Suprapubic skin (tissue), 4 donors: ENCODE data around the gene PYGL.

Source experiments
- CTCF ChIP-seq, 2 donors: fragments of 200-600 bp in 1 of 2; fragments of 450-650 bp in 1 of 2; sonication (generic) in 1 of 2; IDR thresholded peaks; one replicate each; pipeline ENCODE4 v1.5.1; 2016 to 2019; ENCODE audit warnings: antibody characterized with exemption in 2 of 2, mild to moderate bottlenecking in 1 of 2, moderate library complexity in 1 of 2
- EP300 ChIP-seq: sonication (generic); formaldehyde crosslinking; IDR thresholded peaks from one replicate; pipeline ENCODE4 v1.6.1; 2017; ENCODE audit warnings: antibody characterized with exemption
- POLR2AphosphoS5 ChIP-seq, 3 donors: sonication (generic); formaldehyde crosslinking; IDR thresholded peaks; one replicate each; pipeline ENCODE4 v1.6.1; 2017; ENCODE audit warnings: antibody characterized with exemption in 3 of 3

GRCh38 chr14:50974118-50974517 lies 29.8 kb upstream of the PYGL start:
- TF ChIP-seq CTCF (IDR thresholded peaks at IDR 0.05) (no peak), POLR2AphosphoS5 (IDR thresholded peaks at IDR 0.05) (no peak), EP300 (no peak)
